Activated T-helper 9 cell treated with anti-CD3 and anti-CD28 coated beads, Interleukin-2, amount 50 U/mL, for 16 hours (primary cell): ENCODE measurements around the gene RSRC1.
"Not testable (repeated sequence)": the region's sequence is repeated elsewhere in the genome, so short reads cannot be mapped to it uniquely, and the experiment has no call there.

ENCODE experiments used
- DNase-seq: peaks from one replicate; pipeline ENCODE4 v3.0.0-alpha.2; 2020; ENCODE audit warnings: low read depth

Gene RSRC1

DNA sequence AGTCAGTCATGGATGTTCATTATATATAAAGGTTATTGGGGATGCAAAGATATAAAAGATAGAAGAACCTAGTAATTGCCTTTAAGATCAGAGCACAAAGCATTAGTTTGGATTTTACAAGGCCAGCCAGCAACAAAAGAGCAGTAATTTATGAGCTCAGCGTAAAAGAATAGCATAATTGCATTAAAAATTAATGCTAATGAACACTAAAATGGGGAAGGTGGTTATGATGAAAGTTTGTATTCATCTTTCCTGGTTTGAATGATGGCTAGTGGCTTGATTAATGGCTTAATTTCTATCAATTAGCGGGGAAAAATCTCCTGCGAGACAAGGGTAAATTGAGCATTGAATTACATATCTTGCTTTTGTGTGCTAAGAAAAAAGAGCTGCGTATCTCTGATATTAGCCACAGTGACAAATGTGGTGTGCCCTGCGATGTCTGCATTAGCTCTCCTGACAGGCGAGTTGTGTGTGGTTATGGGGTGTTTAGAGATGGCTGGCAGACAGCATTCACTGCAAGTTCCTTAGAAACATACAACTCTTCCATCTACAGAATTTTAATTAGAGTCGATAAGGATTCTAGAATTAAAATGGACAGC lies 418.3 kb downstream of the RSRC1 start:
- no peak for DNase-seq

DNA sequence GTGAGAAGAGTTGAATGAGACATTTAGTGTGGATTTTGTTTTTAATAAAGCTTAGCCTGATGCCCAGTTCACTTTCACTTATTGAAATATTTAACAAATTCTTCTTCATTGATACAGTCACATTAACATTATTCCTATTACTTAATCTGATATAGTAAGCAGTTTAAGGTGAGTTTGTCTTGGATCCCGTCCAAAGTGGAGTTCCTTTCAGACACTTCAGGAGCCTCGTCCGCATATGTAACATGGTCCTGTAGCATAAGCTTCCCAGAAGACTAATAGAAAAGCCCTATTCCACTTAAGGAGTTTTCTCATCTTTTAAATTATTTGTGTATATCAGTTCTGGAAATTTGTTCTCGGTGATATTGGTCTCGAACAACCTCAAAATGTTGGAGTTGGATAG lies 421.4 kb downstream of the RSRC1 start:
- no peak for DNase-seq

DNA sequence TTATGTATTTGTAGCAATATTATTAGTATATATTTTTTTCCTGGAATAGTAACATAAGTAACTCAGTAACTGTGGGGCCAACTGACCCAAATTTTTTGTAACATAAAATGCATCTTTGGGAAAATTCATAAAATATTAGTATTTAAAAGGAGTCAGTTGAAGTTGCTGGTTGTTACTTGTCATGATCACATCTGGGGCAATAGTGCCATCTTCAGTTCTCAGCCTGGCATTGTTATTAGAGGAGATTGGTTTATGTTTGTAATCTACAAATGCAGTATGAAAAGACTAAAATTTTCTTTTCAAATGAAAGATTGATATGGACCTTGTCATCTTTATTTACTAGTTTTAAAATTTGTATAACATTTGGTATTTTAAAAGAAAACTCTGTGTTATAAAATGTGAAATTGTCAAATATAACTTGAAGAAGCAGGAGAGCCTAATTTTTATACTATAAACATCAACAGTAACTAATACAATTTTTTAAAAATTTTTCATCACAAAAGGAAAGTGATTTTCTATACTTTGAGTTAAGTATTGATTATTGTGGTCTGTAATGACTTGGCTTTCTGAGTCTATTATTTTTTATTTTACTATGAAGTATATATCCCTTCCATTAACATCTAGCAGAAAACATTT lies 422.3 kb downstream of the RSRC1 start:
- DNase-seq, result no peak

GRCh38 chr3:158535918-158536317 lies 426.0 kb downstream of the RSRC1 start:
- no peak for DNase-seq

DNA sequence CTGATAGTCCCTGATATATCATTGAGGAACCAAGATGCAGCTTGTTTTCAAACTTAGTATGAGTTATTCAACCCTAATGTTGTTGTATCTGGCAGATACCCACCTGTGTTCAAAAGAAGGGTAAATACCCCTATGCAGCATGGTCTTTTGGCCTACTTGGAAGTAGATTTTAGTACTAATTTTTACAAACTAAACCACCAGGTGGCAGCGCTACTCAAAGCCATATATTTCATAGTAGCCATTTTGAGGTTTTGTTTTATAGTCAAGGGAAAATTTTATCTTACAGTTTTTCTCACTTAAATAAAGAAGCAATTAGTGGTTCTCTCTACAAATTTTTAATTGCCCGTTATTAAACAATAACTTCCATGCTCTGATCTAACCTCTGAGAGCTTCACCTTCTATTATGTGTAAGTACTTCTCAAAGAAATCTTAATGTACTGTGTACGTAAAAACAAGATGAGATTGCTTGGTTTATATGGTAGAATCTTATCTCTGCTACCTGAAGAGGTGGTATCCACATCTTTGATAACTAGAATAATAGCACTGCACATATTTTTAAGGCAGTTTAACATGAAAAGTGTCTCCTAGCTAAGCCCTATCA lies 429.6 kb downstream of the RSRC1 start:
- peak; percentile 1 for DNase-seq

DNA sequence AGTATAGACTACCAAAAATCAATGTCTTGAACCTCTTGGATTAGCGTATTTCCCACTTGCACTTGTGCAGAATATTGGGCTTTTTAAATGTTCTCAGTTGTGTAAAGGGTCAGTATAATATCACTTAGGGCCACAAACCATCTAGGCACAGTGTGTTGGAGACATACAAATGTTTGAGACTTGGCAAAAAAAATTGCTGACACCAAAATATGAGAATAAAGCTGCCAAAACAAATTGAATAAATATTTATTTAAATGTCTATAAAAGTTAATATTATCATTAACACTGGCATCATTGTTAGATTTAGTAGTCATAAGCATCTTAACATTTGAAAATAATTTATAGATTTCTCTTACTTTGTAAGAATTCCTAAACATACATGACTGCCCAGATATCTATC lies 430.2 kb downstream of the RSRC1 start:
- DNase-seq, result no peak

DNA sequence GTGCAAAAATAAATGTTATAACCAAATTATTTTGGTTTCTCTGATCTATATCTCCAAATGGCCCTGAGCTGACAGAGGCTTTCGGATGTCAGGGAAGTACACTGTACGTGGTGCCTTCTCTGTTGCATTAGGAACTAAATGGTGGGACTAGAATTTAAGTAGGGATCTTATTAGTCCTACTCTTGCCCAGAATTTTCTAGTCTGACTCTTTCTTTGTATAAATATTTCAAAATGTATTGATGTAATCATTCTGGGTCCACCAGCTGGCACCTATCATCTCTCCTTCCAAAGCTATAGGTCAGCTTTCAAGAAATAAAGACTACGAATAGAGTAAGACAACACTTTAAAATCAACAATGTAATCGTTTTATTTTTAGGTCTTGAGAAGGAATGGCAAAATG lies 438.8 kb downstream of the RSRC1 start:
- no peak for DNase-seq

GRCh38 chr3:158549938-158550337 lies 440.0 kb downstream of the RSRC1 start:
- not testable (repeated sequence) for DNase-seq

DNA sequence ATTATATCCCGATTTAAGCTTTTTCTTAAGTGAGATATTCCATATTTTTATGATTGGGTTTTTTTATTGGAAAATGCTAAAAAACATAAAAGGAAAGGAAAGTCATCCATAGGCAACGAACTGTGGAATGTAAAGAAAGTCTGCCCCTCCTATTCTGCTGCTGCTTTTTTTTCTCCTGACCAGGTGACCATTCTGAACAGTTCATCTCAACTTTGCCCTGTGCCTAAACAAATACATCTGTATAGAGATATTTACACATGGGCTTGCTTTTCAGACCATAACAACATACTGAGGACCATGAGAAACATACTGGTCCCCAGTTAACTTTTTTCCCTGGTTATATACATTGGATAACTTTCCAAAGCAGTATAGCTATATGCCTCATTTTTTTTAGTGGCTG lies 442.2 kb downstream of the RSRC1 start:
- DNase-seq, result no peak

GRCh38 chr3:158559504-158559903 lies 449.6 kb downstream of the RSRC1 start:
- no peak for DNase-seq

DNA sequence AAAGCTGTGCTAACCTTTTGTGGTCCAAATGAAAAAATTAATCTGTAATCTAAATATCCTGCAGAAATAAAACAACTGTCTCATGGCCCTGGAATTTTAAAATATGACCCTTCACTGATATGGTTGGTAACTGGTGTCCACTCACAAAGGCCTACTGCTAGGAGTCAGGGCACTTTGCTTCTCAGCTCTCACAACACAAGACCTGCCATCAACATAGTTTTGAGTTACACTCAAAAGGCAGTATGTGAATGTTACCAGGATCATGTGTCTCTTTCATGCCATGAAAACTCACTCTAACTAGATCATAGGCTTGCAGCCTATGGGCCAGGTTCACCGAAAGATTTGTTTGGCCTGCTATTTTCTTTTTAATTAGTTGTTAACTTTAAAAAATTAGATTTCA lies 451.1 kb downstream of the RSRC1 start:
- DNase-seq, result no peak

GRCh38 chr3:158562674-158563073 lies 452.8 kb downstream of the RSRC1 start:
- DNase-seq, result no peak

DNA sequence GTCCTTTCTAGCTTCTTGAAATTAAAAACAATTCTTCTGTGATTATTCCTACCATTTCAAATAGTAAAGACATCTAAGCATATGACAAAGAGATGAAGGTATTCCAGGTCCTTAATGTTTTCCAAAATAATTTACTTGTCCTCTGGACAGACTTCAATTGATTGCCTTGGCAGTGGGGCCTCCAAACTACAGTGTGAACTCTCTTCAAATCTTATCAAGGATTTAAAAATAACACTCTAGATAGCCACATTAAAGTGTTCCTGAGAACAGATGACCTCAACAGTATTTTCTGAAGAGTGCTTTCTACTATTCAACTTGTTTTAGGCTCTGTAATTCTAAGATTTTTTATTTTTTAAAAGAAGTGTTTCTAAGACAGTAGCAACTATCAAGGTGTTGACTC lies 453.2 kb downstream of the RSRC1 start:
- no peak for DNase-seq

DNA sequence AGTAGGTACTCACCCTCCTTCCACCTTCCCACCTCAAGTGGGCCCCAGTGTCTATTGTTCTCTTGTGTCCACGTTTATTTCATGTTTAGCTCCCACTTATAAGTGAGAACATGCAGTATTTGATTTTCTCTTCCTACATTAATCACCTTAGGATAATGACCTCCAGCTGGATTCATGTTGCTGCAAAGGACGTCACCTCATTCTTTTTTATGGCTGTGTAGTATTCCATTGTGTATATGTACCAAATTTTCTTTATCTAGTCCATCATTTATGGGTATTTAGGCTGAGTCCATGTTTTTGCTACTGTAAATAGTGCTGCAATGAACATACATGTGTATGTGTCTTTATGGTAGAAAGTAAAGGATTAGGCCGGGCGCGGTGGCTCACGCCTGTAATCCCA lies 455.2 kb downstream of the RSRC1 start:
- no peak for DNase-seq

DNA sequence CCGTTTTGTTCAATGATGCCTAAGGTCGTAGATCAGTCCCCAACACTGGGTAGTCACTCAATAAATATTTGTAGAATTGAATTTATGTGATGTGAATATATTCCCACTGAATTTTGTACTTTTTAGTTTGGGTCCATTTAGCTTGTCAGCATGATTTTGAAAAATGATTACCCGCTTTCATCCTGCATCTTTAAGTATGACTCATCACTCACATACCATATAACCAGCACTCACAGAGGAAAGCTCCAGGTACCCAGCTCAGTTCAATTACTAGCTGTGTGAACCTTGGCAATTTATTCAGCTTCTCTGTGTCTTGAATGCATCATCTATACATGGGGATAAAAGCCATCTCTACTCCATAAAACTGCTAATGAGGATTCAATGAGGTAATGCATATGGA lies 458.9 kb downstream of the RSRC1 start:
- no peak for DNase-seq

- DNase-seq, result no peak
These were observed 459.9 kb downstream of the RSRC1 start for GRCh38 chr3:158569794-158570193.

- peak; percentile 66 for DNase-seq
These were observed 461.3 kb downstream of the RSRC1 start, which contains the start of gene MLF1 for GRCh38 chr3:158570999-158571702. Gene MLF1 (plus strand): TSS chr3:158571194. CDS start chr3:158571301, 107 bp downstream.

DNA sequence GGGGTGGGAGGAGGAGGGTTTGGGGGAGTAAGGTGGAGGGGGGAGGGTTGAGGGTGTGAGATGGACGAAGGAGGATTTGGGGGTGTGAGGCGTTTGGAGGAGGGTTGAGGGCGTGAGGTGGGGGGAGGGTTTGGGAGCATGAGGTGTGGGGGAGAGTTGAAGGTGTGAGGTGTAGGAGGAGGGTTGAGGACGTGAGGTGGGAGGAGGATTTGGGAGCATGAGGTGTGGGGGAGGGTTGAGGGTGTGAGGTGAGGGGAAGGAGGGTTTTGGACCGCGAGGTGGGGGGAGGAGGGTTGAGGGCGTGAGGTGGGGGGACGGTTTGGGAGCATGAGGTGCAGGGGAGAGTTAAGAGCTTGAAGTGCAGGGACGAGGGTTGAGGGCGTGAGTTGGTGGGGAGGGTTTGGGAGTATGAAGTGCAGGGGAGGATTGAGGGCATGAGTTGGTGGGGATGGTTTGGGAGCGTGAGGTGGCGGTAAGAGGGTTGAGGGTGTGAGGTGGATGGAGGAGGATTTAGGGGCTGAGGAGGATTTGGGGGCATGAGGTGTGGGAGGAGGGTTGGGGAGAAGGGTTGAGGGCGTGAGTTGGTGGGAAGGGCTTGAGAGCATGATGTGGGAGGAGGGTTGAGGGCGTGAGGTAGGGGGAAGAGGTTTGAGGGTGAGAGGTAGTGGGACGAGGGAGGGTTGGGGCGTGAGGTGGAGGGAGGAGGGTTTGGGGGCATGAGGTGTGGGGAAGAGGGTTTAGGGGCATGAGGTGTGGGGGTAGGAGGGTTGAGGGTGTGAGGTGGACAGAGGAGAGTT lies 462.3 kb downstream of the RSRC1 start:
- no peak for DNase-seq

DNA sequence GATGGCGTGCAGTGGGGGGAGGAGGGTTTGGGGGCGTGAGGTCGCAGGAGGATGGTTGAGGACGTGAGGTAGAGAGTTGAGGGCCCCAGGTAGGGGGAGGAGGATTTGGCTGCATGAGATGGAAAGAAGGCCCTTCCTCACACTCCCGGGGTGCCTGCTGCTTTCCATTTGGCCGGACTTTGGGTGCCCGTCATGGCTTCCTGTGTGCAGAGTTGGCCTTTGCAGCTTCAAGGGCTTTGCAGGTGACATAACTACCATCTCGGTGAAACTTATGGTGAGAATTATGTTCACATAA lies 462.8 kb downstream of the RSRC1 start:
- no peak for DNase-seq

GRCh38 chr3:158573714-158574113 lies 463.8 kb downstream of the RSRC1 start:
- no peak for DNase-seq

GRCh38 chr3:158574646-158575045 lies 464.8 kb downstream of the RSRC1 start:
- no peak for DNase-seq

- no peak for DNase-seq
These were observed 480.3 kb downstream of the RSRC1 start for GRCh38 chr3:158590223-158590622.
